GM12878 (cell line): ENCODE results near the gene CALR. TPM values are rescaled to one million over a fixed set of nuclear protein-coding genes. Genes with fewer than 3 reads are reported as not detected.

Source experiments
- ATAC-seq: fragments of 200-7000 bp; cut with Tn5 transposase; 3 replicates; pipeline ENCODE4 v1.9.1; 2020; ENCODE audit warnings: mild to moderate bottlenecking, moderate library complexity
- BruUV-seq: library from RNA; stranded (reverse); fragments of 400-500 nt; replicated peaks from 2 replicates; lab custom pipeline; 2021; lab: Mats Ljungman, UMichigan
- CTCF ChIA-PET: fragments of 300-600 bp; sonication (Branson Sonifier 250); formaldehyde crosslinking; extraction: SDS; loops from one replicate; lab custom pipeline; 2021; ENCODE audit warnings: inconsistent platforms; lab: Yijun Ruan, JAX
- POLR2A ChIA-PET: fragments of 350-600 bp; formaldehyde crosslinking; extraction: SDS; loops from one replicate; lab custom pipeline; 2021; ENCODE audit warnings: inconsistent platforms; lab: Charles Lee
- RAD21 ChIA-PET: fragments of 300-600 bp; sonication (Branson Sonifier 250); formaldehyde crosslinking; loops from one replicate; lab custom pipeline; 2023; ENCODE audit warnings: antibody characterized with exemption; ENCODE audit not compliant: unreplicated experiment; lab: Charles Lee
- SMC1A ChIA-PET: fragments of 300-600 bp; sonication (Branson Sonifier 250); formaldehyde crosslinking; loops from one replicate; lab custom pipeline; 2023; ENCODE audit not compliant: unreplicated experiment, uncharacterized antibody; lab: Charles Lee
- DNase-seq: peaks from one replicate; pipeline ENCODE4 v3.0.0-alpha.2; 2011; ENCODE audit warnings: low read depth, low spot score
- FAIRE-seq: peaks from 3 replicates; lab custom pipeline; 2011; peaks lifted over from hg19 to GRCh38; lab: Jason Lieb, UNC
- H2AFZ ChIP-seq: 2 replicates; pipeline ENCODE4 v1.6.0; 2011; ENCODE audit warnings: low read depth, low read length, control low read depth; ENCODE audit not compliant: control insufficient read depth
- H3K27ac ChIP-seq: 2 replicates; pipeline ENCODE4 v1.5.1; 2011; ENCODE audit warnings: control low read depth; ENCODE audit not compliant: control insufficient read depth, insufficient read depth
- H3K27me3 ChIP-seq, 2 experiments: replicated peaks in 1 of 2; 2 replicates each; pipeline versions ENCODE4 v1.6.0 to v1.6.1; 2011; ENCODE audit warnings: low read length in 1 of 2; ENCODE audit not compliant: control insufficient read depth in 2 of 2, insufficient read depth in 2 of 2
- H3K36me3 ChIP-seq, 2 experiments: 2 replicates each; pipeline ENCODE4 v1.5.1; 2011; ENCODE audit warnings: low read length in 1 of 2; ENCODE audit not compliant: control insufficient read depth in 2 of 2, insufficient read depth in 2 of 2
- H3K4me1 ChIP-seq: 2 replicates; pipeline ENCODE4 v1.6.1; 2011; ENCODE audit warnings: mild to moderate bottlenecking, low read length, moderate library complexity, mixed read lengths; ENCODE audit not compliant: control insufficient read depth, insufficient read depth
- H3K4me2 ChIP-seq: 2 replicates; pipeline ENCODE4 v1.6.0; 2011; ENCODE audit warnings: control low read depth; ENCODE audit not compliant: control insufficient read depth, insufficient read depth
- H3K4me3 ChIP-seq: fragments of 200-600 bp; sonication (generic); 2 replicates; pipeline ENCODE4 v1.5.1; 2016
- H3K79me2 ChIP-seq: 2 replicates; pipeline ENCODE4 v1.6.0; 2011; ENCODE audit warnings: low read length; ENCODE audit not compliant: control insufficient read depth, insufficient read depth
- H3K9ac ChIP-seq: 2 replicates; pipeline ENCODE4 v1.8.0; 2011; ENCODE audit warnings: low read length, control low read depth, mixed read lengths; ENCODE audit not compliant: control insufficient read depth, insufficient read depth
- H3K9me3 ChIP-seq: replicated peaks from 3 replicates; pipeline ENCODE4 v1.5.1; 2011; ENCODE audit warnings: mild to moderate bottlenecking, low read length; ENCODE audit not compliant: control insufficient read depth, insufficient read depth
- H4K20me1 ChIP-seq: 2 replicates; pipeline ENCODE4 v1.6.0; 2011; ENCODE audit not compliant: control insufficient read depth, insufficient read depth
- CBX5 ChIP-seq: sonication (generic); IDR thresholded peaks from 2 replicates; pipeline ENCODE4 v1.6.1; 2016; ENCODE audit warnings: low read depth, moderate library complexity, mild to moderate bottlenecking, inconsistent platforms
- CEBPB ChIP-seq, 2 experiments: fragments of 150-350 bp in 1 of 2; IDR thresholded peaks; 2 replicates each; pipeline ENCODE4 v1.6.1; 2012 to 2014; ENCODE audit warnings: low read depth in 2 of 2, low read length in 2 of 2, borderline replicate concordance in 1 of 2, inconsistent platforms in 1 of 2
- EED ChIP-seq: sonication (generic); IDR thresholded peaks from 2 replicates; pipeline ENCODE4 v1.6.1; 2016; ENCODE audit warnings: antibody characterized with exemption, low read depth
- ETV6 ChIP-seq, 2 experiments: fragments of 450-650 bp in 1 of 2; IDR thresholded peaks in 1 of 2; conservative IDR thresholded peaks in 1 of 2; 2 replicates each; pipeline ENCODE4 v1.6.1; 2014; ENCODE audit warnings: antibody characterized with exemption in 1 of 2, borderline replicate concordance in 1 of 2, low read depth in 1 of 2, mild to moderate bottlenecking in 1 of 2, moderate library complexity in 1 of 2
- FOXK2 ChIP-seq: fragments of 450-650 bp; IDR thresholded peaks from 2 replicates; pipeline ENCODE4 v1.6.1; 2017; ENCODE audit warnings: mild to moderate bottlenecking, moderate library complexity
- HSF1 ChIP-seq: fragments of 150-350 bp; IDR thresholded peaks from 2 replicates; pipeline ENCODE4 v1.6.1; 2014; ENCODE audit warnings: mild to moderate bottlenecking, low read depth, low read length
- IRF5 ChIP-seq: fragments of 450-650 bp; IDR thresholded peaks from 2 replicates; pipeline ENCODE4 v1.6.1; 2017; ENCODE audit warnings: borderline replicate concordance
- STAT1 ChIP-seq: fragments of 450-650 bp; conservative IDR thresholded peaks from 2 replicates; pipeline ENCODE4 v1.6.1; 2014; ENCODE audit warnings: antibody characterized with exemption, mild to moderate bottlenecking
- TBL1XR1 ChIP-seq: IDR thresholded peaks from 2 replicates; pipeline ENCODE4 v1.6.1; 2012; ENCODE audit warnings: low read depth, low read length, improper control_type of control experiment
- TCF7 ChIP-seq: IDR thresholded peaks from 2 replicates; pipeline ENCODE4 v1.6.1; 2014; ENCODE audit warnings: antibody characterized with exemption, borderline replicate concordance
- USF2 ChIP-seq: IDR thresholded peaks from 2 replicates; pipeline ENCODE4 v1.6.1; 2011; ENCODE audit warnings: low read depth, low read length, improper control_type of control experiment, borderline replicate concordance
- YY1 ChIP-seq: IDR thresholded peaks from 2 replicates; pipeline ENCODE4 v1.6.1; 2011; ENCODE audit warnings: low read depth, mild to moderate bottlenecking, low read length
- ZBTB40 ChIP-seq: fragments of 450-650 bp; IDR thresholded peaks from 2 replicates; pipeline ENCODE4 v1.6.1; 2016; ENCODE audit warnings: mild to moderate bottlenecking, moderate library complexity, borderline replicate concordance
- ZNF24 ChIP-seq: fragments of 450-650 bp; IDR thresholded peaks from 2 replicates; pipeline ENCODE4 v1.6.1; 2017; ENCODE audit warnings: antibody characterized with exemption, mild to moderate bottlenecking
- WGBS: methylation state at CpG from one replicate; pipeline ENCODE4 v1.1.6; 2016; ENCODE audit warnings: low lambda C conversion rate; ENCODE audit not compliant: insufficient replicate concordance, insufficient coverage; ENCODE audit errors: missing lambda C conversion rate; 5-methylcytosine and 5-hydroxymethylcytosine counted together
- in situ Hi-C: fragments of 300-500 bp; cut with MboI; formaldehyde crosslinking; loops from 9 replicates; pipeline ENCODE4 v1.14.3; 2018; ENCODE audit warnings: mixed read lengths
- intact Hi-C: fragments of 100-400 bp; cut with micrococcal nuclease; formaldehyde crosslinking; loops from one replicate; pipeline ENCODE4 v1.14.2; 2022; ENCODE audit not compliant: unreplicated experiment
- polyA plus RNA-seq, 11 experiments: library from polyadenylated mRNA; depleted of rRNA in 4 of 11; unstranded in 6 of 11; stranded (reverse) in 5 of 11; fragments of >200 nt; fragmentation: Nextera tagmentation in 4 of 11; fragmentation: Illumina TruSeq in 1 of 11; extraction: Ambion mirVana in 4 of 11; extraction: Trizol in 1 of 11; gene quantifications; 1 replicate in 1 of 11; 2 replicates in 10 of 11; pipeline versions ENCODE4 v1.2.1 to v1.2.3, GENCODE V29; 2011 to 2016; ENCODE audit warnings: inconsistent platforms in 2 of 11, missing spikeins in 2 of 11, low read depth in 1 of 11
- total RNA-seq, 4 experiments: library from RNA; depleted of rRNA in 3 of 4; stranded (reverse); fragments of >200 nt in 3 of 4; fragmentation: Illumina TruSeq in 1 of 4; extraction: Trizol in 1 of 4; gene quantifications; 2 replicates each; pipeline versions ENCODE4 v1.2.1 to v1.2.3, GENCODE V29; 2013 to 2021

Gene CALR
- total and polyA plus RNA-seq, 10 of the 15 experiments (the other 5 are each of a cell fraction or from before 2014, with no cell fraction given), result 202 to 1,451 (median 749) TPM

- H3K27ac ChIP-seq, result no peak overlapping the region
- ATAC-seq (no peak), FAIRE-seq (no peak), DNase-seq (no peak)
- H3K4me3 ChIP-seq, result no peak overlapping the region
- no peak overlapping the region for H2AFZ ChIP-seq
- BruUV-seq, result no TSS peak
- 9% methylated on average over 6 of the region's 6 CpGs for WGBS
- peaks cover 8% of the 10 kb centered on the region for H3K4me1 ChIP-seq
- intact Hi-C loops, result no loop called here
- ChIA-PET SMC1A (interaction anchor here (0.9 to 1.1 kb wide), 2 partner anchors 20 to 47 kb away, joined by 3 read pairs; no protein-coding TSS in a partner anchor), POLR2A (interaction anchor here (0.6 kb wide), 1 partner anchor 20 kb away, joined by 3 read pairs; no protein-coding TSS in a partner anchor), CTCF (interaction anchor here (0.6 to 1.6 kb wide), 3 partner anchors 40 to 86 kb away, joined by 3 to 6 read pairs (median 3); partner anchors contain the start of gene SYCE2), RAD21 (no interaction called here)
- H3K9ac ChIP-seq, result no peak overlapping the region
- H3K79me2 ChIP-seq, result peaks cover 25% of the 10 kb centered on the region
- H3K27me3 ChIP-seq, result no peaks in the 10 kb centered on the region
- H3K4me2 ChIP-seq, result no peak overlapping the region
- in situ Hi-C loops, result no loop called here
- H3K36me3 ChIP-seq, result no peaks in the 10 kb centered on the region
- no peaks in the 10 kb centered on the region for H3K9me3 ChIP-seq
- H4K20me1 ChIP-seq, result no peaks in the 10 kb centered on the region
- TF ChIP-seq IRF5, result no peak
- TF ChIP-seq TCF7, result no peak
- TF ChIP-seq FOXK2, result no peak
- no peak for TF ChIP-seq EED
- no peak for TF ChIP-seq ZNF24
- no peak for TF ChIP-seq HSF1
- no peak for TF ChIP-seq STAT1
- TF ChIP-seq CBX5, result no peak
- no peak for TF ChIP-seq TBL1XR1
- TF ChIP-seq CEBPB (IDR thresholded peaks at IDR 0.05; ENCODE audit: borderline replicate concordance in 1 of 2, low read depth in 2 of 2, low read length in 2 of 2), result no peak
- no peak for TF ChIP-seq ETV6 (conservative IDR thresholded peaks at IDR 0.05 in 1 of 2, IDR thresholded peaks at IDR 0.05 in 1 of 2; ENCODE audit: borderline replicate concordance in 1 of 2, low read depth in 1 of 2)
- no peak for TF ChIP-seq ZBTB40
- no peak for TF ChIP-seq YY1
- TF ChIP-seq USF2, result no peak
Observed at GRCh38 chr19:12959481-12959880, 21.1 kb downstream of the CALR start.
